HG03457 (cell line): ENCODE measurements around the gene YPEL2.

ENCODE experiments used
- ATAC-seq: cut with Tn5 transposase; IDR thresholded peaks from one replicate; pipeline ENCODE4 v1.9.1; 2021; ENCODE audit warnings: moderate number of reproducible peaks; ENCODE audit not compliant: unreplicated experiment

YPEL2 gene

DNA sequence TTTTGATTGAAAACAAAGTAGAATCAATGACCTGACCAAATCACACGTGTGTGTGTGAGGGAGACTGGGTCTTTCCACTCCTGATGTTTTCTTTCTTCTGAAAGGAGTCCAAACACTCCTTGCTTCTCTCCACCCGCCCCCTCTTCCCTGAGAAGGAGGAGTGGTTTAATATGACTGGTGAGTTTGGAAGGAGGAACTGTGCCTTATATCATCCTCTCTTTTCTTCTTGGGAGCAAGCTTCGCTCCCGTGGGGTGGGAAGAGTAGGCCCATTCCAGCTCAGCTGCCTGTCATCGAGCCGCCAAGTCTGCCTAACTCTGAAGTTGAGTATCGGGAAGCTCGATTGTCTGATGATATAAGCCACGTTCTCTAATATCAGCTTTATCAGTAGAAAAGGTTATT is 96.5 kb downstream of the YPEL2 start:
- ATAC-seq = no peak

DNA sequence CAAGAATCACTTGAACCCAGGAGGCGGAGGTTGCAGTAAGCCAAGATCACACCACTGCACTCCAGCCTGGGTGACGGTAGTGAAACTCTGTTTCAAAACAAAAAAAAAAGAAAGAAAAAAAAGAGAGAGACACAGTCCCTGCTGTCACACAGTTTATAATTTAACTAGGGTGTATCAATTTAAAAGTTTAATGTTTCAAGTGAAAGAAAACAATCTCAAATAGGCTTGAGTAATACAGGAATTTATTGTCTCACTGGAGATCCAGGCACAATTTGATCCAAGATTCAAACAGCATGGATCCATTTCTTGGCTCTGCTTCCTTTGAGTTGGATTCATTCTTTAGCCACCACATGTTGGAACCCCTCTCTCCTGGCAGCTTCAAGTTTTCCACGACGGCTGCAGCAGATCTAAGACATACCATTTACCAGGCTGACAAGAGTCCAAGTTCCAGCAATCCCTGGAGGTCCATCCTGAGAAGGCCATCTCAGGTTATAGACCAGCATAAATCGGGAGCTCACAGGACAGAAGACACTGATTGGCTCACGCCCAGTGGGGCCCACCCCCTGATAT is 97.5 kb downstream of the YPEL2 start:
- ATAC-seq = no peak

DNA sequence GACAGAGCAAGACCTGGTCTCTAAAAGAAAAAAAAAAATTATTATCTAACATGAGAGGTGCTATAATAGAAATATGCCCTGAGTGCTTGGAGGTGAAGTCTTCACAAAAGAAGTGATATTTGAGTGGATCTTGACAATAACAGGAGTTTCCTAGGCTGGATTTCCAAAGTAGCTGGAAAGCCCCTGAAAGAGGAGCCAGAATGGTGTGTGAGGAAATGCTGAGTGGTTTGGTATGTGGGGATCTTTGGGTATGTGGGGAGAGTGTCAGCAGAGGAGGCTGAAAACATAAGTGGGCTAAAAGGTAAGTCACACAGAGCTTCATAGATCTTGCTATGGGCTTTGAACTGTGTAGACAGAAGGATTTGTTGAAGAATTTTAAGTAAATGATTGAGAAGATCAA is 100.1 kb downstream of the YPEL2 start:
- ATAC-seq = no peak

DNA sequence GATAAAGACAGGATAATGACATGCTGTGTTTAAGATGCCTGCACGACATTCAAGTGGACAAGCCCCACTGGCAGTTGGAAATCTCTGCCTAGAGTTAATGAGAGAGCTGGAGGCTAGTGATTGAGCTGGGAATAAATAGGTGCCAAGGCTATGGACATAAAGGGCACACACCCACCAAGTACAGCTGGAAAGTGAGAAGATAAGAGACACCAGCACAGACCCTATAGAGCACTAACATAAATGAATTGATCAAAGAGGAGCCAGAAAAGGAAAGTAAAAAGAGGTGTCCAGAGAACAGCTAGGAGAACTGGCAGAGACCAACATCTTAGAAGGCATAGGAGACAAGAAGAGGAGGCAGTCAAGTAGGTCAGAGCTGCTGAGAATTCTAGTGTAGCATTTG is 101.2 kb downstream of the YPEL2 start:
- no peak for ATAC-seq

DNA sequence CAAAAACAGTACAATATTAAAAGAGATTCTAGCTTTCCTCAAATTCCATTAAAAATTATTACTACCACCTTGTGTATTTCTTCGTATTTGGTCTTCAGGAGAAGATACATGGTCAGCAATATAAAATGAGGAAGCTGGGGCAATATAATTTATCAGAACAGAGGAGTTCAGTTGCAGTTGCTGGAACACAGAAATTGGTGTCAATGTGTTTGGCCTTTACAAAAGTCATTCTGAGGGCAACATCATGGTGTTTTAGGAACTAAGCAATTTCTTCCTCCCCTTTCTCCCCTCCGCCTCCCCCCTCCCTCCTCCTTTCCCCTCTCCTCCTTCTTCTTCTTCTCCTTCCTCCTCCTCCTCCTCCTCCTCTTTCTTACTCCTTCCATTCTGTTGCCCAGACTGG is 102.1 kb downstream of the YPEL2 start:
- no peak for ATAC-seq

DNA sequence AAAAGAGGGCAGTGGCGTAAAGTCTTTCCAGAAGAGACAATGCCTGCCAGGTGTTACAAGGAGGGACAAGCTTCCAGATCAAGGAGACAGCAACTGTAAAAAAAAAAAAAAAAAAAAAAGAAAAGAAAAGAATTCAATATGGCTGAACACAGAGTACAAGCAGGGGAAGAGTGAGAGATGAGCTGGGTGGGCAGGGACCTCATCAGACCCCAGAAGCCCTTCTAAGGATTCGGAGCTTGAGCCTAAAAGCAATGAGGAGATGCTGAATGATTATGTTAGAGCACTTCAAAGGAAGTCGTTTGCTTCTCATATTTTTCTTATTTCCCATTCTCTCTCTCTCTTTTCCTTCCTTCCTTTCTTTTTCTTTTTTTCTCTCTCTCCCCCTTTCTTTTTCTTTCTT is 103.0 kb downstream of the YPEL2 start:
- ATAC-seq = no peak

DNA sequence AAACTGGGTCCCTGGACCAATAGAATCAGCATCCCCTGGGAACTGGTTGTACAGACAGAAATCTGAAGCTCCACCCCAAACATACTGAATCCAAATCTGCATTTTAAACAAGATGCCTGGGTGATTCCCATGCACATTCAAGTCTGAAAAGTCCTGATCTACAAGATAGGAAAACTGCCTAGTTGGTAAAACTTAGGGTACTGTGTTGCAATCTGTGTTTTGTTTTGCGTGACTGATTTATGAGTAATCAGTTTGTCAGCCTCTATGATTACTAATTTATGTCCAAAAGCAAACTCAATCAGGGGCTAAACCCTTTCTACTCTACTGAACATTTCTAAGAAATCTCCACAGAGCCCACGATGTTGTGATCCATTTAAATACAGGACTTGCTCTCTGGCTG is 103.8 kb downstream of the YPEL2 start:
- ATAC-seq = no peak

DNA sequence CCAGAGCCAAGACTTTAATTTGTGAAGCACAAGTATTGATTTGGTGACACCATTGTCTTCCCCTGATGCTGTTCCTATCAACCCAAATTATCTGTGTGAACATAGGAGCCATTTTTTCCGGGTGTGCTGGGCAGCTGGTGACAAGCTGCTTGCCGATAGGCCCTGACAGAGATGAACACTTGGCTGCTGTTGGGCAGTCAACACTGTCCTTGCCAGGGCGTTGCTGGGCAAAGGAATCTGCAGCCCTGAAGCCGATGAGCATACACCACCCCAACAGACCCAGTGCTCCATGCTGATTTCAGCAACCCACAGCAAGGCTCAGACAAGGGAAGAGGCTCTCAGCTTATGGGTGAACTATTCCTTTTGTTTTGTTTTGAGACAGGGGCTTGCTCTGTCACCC is 105.4 kb downstream of the YPEL2 start:
- ATAC-seq = no peak

DNA sequence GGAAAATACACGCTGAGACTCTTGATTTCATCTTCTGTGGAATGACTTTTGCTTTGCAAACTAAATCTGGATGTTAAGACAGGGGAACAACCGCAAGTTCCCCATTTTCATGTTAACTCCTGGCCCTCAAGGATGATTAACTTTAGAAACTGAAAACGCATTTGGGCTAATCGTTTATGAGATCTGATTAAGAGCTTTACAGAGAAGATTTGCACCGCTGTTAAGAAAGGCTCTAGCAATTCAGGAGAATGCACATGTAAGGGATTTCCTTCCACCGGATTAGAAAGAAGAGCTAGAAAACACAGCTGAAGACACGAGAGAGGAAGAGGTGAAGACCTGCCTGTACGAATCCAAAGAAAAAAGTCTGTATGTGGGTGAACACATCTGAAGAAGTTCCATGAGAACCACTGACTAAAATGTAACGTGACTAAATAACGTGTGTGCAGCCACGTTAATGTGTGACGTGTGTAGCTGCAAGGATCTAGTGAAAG is 106.4 kb downstream of the YPEL2 start:
- ATAC-seq = no peak

DNA sequence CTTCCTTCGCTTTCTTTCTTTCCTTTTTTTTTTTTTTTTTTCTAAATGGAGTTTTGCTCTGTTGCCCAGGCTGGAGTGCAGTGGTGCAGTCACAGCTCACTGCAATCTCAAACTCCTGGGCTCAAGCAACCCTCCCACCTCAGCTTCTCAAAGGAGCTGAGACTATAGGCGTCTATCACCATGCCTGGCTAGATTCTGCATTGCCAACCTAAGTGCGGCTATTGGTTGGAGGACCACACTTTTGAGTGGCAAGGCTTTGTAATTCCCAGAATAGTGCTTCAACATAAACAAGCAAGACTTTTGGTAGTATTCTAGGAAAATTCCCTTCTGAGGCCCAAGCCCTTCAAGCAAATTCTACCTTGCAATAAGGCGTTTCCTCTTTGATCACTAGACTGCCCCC is 107.8 kb downstream of the YPEL2 start:
- ATAC-seq = no peak

DNA sequence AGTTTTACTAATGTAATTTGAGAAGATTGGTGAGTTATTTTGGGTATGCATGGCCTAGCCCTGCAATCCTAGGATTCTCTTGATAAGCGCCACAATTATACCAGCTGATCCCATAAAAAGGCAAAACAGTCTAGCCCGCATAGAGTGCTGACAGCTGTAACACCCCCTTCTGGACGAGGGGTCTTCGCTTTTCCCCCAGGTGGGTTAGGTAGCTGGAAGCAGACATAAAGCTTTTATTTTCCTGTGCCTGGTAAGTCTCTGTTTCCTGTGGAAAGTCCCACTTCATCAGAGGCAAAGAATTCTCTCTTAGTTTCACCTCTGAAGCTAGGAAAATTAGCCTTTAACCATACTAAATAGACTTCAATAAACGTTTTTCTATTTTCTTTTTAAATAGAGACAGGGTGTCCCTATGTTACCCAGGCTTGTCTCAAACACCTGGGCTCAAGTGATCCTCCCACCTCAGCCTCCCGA is 108.3 kb downstream of the YPEL2 start:
- ATAC-seq = no peak

DNA sequence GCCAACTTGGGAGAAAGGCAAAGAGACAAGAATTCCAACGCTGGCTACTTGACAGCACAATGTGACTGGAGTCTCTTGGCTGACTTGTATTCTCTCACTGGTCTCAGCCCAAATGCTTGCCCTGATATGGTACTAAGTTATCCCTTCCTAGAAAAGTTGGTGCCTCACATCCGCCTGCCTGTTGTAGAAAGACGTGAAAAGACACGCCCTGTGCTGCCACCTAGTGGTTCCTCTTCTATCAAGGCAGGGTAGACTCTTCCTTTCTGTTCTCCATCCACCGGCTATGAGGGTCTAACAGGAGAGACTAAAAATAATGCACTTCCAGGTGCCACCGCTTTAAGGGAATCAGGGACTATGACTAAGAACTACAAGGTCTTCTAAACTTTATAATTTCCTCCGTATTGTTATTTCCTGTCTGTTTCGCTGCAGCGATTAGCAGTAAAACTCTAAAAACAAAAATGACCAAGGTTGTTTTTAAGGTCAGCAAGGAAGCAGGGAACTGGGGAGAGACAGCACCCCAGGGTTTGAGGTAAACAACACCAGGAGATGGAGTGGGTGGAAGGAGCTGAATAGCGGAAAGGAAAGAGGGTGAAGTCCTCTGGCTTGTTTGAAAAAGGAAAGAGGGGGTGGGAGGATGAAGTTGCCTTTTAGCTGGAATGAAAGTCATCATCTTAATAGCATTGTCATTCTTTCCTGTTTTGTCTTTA is 109.5 kb downstream of the YPEL2 start:
- ATAC-seq = no peak

DNA sequence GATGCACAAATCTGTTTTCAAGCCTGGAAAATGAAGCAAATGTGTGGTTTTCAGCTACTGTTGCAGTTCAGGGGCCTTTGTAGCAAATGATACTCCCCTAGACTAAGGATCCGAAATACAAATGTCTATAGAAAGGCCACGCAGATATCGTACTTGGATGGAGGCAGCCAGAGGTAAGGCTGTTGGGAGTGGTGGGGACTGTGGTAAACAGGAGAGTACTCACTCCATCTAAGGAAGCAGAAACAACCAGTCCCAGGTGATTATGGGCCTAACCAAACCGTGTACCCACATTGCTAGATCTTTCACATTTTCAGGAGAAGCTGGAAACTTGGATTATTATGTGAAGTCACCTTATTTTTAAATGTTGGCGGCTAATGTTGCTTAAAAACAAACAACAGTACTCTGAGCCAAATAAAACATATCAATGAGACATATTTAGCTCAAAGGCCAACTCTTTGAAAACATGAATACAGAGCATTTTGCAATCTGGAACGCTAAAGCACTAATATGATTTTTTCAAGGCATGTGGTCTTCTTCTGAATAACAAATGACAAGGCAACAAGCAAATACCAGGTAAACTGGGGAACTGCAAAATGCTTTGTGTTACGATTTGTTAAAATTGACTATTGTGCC is 110.1 kb downstream of the YPEL2 start:
- no peak for ATAC-seq

DNA sequence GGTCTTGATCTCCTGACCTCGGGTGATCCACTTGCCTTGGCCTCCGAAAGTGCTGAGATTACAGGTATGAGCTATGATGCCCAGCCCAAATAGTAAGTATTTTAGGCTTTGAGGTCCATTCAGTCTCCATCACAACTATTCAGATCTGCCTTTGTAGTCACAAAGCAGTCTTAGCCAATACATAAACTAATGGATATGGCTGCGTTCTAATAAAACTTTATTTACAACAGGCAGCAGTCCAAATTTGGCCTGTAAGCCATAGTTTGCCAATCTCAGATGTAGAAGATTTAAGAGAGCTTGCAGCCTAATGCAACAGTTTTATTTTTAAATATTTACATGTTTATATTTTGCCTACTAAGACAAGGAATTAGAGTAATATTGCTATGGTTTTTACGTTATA is 111.7 kb downstream of the YPEL2 start:
- no peak for ATAC-seq
